HG02623 (cell line): ENCODE results near the gene YES1.
"Not testable (repeated sequence)": the region's sequence is repeated elsewhere in the genome, so short reads cannot be mapped to it uniquely, and the experiment has no call there.

Source experiments
- ATAC-seq: cut with Tn5 transposase; IDR thresholded peaks from one replicate; pipeline ENCODE4 v1.9.1; 2021; ENCODE audit warnings: moderate library complexity; ENCODE audit not compliant: unreplicated experiment

YES1 gene

GRCh38 chr18:730692-731091, 81.3 kb downstream of the YES1 start:
- no peak for ATAC-seq

DNA sequence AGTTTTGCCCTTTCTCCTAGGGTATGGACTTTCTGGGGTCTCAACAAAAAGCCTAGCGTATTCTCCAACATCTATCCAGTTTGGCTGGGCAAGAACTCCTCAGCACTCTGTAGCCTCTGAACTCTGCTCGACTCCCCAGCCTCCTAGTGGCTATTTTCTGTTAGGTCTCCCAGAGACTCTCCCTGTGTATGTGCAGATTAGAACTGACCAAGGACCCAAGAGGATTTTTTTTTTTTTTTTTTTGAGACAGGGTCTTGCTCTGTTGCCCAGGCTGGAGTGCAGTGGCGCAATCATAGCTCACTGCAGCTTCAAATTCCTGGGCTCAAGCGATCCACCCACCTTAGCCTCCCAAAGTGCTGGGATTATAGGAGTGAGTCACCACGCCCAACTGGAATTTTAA, 81.9 kb downstream of the YES1 start:
- ATAC-seq, result not testable (repeated sequence)

DNA sequence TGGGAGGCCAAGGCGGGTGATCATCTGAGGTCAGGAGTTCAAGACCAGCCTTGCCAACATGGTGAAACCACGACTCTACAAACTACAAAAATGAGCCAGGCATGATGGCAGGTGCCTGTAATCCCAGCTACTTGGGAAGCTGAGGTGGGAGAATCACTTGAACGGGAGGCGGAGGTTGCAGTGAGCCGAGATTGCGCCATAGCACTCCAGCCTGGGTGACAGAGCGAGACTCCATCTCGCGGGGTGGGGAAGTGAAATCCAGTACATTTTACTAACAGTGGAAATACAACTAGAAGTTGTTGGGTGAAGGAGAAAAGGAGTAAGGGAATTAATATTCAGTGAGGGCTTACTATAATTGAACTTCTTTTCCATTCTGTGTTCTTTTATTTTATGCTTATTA, 86.4 kb downstream of the YES1 start:
- ATAC-seq, result no peak

GRCh38 chr18:723541-724080, 88.4 kb downstream of the YES1 start:
- no peak for ATAC-seq

DNA sequence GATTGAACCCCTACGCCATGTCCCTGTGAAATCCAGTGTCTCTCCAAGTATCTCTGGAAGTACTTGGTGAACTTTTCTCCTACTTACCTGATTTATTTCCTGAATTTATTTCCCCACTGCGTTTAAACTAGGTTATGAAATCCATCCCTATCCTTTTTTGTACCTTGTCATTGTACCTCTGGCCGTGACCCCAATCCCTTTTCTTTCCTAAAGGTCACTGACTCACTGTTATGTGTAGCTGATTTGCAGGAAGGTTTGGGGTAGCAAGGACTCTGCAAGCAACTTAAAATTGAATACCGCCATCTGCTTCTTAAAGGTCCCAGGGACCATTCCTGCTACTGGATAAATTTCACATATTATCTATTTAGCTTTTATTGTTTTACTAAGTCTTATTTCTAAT, 95.0 kb downstream of the YES1 start:
- ATAC-seq, result no peak

DNA sequence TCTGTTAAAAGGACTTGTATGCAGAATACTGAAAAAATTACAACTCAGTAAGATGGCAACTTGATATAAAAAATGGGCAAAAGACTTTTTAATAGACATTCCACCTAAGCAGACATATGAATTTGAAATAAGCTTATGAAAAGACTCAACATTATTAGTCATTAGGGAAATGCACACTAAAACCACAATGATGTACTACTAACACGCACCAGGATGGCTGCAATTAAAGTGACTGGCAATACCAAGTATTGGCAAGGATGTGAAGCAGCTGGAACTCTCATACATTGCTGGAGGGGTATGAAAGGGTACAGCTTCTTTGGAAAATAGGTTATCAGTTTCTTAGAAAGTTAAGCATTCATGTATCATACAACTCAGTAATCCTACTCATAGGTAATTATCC, 96.4 kb downstream of the YES1 start:
- no peak for ATAC-seq

DNA sequence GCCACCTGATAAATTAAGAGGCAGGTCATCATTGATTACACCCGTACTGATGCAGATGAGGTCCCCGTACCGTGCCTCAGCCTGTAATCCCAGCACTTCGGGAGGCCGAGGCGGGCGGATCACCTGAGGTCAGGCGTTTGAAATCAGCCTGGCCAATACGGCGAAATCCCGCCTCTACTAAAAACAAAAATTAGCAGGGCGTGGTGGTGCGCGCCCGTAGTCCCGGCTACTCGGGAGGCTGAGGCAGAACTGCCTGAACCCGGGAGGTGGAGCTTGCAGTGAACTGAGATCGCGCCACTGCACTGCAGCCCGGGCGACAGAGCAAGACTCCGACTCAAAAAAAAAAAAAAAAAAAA, 98.9 kb downstream of the YES1 start:
- no peak for ATAC-seq

DNA sequence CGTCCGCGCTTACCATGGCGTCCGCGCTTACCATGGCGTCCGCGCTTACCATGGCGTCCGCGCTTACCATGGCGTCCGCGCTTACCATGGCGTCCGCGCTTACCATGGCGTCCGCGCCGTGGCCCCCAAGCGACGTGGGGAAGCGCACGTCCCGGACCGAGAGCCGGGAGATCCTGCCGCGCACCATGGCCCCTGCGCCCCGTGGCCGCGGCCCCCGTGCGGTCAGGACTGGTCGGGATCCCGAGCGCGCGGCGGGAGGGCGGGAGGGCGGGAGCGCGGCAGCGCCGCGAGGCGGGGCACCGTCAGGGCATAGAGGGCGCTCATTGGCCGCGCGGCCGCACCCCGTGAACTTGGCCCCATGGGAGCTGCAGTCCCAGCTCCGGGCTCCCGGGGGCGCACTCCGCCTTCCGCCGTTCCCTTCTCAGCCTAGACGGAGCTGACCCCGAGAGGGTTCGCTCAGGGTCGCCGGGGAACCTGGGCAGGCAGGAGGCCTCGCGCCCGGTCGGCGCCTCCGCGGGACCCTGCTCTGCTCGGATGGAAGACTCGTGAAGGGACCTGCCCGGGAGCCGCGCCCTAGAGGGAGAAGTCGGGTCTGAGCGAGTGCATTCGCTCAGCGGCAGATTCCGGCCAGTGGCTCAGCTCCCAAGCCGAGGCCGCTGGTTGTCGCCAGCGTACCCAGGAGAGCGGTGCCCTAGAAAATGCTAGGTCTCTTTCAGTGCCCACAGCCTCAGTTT, 99.5 kb downstream of the YES1 start, which contains the start of gene ENOSF1:
ENOSF1 (minus strand) TSS at position 230 of the 734 bp plus-strand sequence; CDS start at position 187, 43 bp downstream.
- ATAC-seq, result peak; percentile 86

DNA sequence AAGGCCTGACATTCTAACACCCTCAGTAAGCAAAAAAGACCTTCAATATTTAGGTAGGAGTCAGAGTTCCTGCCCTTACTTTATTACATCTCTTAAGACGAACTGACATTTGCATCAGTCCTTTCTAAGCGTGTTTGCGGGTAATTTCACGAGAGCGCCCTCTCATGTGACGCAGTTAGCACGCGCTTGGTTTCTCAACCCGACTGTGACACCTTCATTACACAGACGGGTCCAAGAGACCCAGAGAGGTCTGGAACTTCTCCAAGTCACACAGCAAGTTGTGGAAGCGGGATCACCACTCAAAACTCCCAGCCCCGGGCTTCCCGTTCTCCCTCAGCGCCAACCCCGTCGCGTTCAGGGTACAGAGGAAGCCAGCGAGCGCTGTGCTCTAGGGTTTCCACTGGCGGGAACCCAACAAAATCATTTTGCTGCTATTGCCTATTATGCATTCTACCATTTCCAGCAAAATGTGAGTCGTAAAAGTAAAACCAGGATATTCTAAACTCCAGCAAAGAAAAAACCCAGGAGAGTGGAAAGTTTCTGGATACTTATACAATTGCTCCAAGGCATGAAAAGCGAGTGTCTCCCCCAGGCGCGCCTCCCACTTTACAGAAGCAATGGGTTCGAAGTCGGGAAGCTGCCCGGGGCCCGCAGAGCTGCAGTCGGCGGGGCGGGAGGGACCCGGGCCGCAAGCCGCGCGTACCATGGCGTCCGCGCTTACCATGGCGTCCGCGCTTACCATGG, 100.2 kb downstream of the YES1 start:
- peak; percentile 57 for ATAC-seq

GRCh38 chr18:711310-711656, 100.8 kb downstream of the YES1 start:
- no peak for ATAC-seq

DNA sequence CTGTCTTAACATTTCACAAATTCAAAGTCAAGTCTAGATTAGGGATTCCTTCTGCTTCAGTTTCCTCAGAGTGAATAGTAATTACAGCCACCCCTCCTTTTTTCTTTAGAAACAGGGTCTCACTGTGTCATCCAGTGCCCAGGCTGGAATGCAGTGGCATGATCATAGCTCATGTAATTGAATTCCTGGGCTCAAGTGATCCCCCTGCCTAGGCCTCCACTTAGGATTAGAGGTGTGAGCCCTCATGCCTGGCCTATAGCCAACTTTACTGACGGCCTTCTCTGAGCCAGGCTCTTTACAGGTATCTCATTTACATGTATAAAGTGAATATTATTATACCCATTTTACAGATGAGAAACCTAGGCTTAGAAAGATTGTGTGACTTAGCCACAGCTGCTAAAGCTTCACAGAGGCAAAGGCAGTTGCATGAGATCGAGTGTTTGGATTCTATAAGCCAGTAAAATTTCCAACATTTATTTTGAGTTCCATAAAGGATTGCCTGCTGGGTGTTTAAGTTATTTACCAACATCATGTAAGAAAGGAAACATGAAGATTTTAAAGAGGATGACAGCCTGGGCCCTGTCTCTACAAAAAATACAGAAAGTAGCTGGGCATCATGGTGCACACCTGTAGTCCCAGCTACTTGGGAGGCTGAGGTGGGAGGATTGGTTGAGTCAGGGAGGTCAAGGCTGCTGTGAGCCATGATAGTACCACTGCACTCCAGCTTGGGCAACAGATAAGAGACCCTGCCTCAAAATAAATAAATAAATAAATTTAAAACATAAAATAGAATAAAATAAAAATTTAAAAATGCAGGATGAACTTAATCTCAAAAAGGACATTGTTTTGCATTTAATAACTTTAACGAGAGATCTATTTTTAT, 101.4 kb downstream of the YES1 start:
- ATAC-seq, result no peak

DNA sequence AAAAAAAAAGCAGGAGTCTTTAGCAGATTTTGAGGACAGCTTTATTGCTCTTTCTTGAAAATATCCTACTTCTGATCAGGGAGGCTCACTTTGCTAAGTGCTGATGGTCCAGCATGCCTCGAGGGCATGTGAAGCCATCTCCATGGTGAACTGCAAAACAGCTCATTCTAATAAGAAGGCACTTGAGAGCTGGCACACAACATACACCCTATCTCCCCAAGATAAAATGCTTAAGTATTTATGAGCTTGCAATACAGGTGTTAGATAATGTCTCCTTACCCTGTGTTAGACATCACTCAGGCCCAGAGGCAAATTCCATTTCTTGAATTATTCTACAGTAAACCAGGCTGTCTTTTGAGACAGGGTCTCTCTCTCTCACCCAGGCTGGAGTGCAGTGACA, 102.3 kb downstream of the YES1 start:
- ATAC-seq, result no peak

DNA sequence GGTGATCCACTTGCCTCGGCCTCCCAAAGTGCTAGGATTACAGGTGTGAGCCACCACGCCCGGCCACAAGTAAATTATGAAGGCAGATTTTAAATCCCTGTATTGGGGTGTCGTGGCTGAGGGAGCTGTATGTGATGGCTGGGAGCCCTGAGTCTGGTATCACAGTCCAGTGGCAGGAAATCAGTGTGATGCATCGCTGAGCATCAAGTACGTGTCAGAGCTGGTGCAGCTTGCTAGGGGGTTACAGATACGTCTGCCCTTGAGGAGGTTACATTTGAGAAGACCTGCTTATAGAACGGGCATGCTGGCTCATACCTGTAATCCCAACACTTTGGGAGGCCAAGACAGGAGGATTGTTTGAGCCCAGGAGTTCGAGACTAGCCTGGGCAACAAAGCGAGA, 103.9 kb downstream of the YES1 start:
- no peak for ATAC-seq

DNA sequence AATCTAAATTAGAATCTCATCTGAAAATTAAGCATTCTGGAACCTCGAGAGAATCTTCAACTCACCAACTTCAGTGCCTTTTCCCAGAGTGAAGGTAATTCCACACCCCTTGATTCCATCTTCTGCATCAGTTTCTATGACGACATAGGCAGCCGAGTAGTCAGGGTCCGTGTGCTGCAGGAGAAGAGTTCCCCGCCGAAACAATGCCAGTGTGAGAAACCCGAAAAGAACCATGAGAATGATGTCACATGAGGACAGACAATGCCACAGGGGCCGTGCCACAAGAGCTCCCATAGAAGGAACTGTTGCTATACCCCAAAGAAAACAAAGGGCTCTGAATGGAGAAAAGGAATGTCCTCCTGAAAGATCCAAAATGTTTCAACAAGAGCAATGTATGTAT, 105.6 kb downstream of the YES1 start:
- no peak for ATAC-seq

GRCh38 chr18:703213-703967, 108.7 kb downstream of the YES1 start:
- ATAC-seq, result no peak

DNA sequence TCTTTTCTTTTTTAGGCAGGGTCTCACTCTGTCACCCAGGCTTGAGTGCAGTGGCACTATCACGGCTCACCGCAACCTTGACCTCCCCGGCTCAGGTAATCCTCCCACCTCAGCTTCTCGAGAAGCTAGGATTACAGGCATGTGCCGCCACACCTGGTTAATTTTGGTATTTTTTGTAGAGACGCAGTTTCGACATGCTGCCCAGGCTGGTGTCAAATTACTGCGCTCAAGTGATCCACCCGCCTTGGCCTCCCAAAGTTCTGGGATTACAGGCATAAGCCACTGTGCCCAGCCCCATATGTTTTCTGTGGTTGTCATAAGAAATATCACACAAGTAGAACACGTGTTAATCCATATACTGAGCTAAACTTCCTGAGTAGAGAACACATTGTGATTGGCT, 114.2 kb downstream of the YES1 start:
- no peak for ATAC-seq

DNA sequence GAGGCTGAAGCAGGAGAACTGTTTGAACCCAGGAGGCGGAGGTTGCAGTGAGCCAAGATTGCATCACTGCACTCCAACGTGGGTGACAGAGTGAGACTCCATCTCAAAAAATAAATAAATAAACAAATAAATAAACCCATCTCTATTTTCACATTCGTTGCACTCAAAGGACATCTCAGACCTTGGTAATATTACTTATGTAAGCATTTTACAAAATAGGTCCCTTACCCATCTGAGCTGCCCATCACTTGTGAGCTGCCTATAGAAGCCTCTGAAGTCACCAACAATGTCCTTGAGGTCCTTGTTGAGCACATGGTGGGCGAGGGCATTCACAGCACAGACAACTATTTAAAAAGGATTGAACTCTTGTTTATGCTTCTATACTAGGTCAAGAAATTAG, 115.0 kb downstream of the YES1 start:
- no peak for ATAC-seq

GRCh38 chr18:693466-694187, 118.4 kb downstream of the YES1 start:
- ATAC-seq, result no peak

DNA sequence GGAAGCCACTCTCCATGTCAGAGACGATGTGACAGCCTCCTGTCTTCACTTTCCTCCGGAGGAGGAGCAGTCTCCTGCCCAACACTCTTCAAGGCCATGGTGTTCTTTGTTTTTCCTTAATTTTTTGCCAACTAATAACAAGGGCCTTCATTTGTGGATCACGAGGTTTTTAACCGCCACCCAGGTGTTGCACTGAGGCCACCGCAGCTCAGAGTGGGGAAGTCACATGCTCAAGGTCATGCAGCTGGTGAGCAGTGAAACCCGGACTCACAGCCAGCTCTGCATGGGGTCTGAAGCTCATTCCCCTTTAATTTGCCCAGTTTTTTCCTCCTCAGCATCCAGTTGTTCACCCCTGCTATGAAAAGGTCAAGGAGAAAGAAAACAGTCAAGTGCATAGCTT, 119.2 kb downstream of the YES1 start:
- ATAC-seq, result no peak

GRCh38 chr18:688323-688722, 123.7 kb downstream of the YES1 start:
- ATAC-seq, result no peak
